Hepatocyte (in vitro differentiated cells): ENCODE results near the gene PRR23E.

Source experiments
- EZH2 ChIP-seq: fragments of 200-600 bp; sonication (generic); IDR thresholded peaks from 2 replicates; pipeline ENCODE4 v1.6.1; 2016; ENCODE audit warnings: antibody characterized with exemption, mild to moderate bottlenecking, borderline replicate concordance
- EZH2phosphoT487 ChIP-seq: fragments of 200-600 bp; sonication (generic); IDR thresholded peaks from one replicate; pipeline ENCODE4 v1.6.1; 2018; ENCODE audit warnings: antibody characterized with exemption, mild to moderate bottlenecking, low read depth, moderate library complexity; ENCODE audit not compliant: unreplicated experiment, severe bottlenecking
- TF ChIP-seq, protein P1 (sequence below): fragments of 200-600 bp; sonication (generic); IDR thresholded peaks from 2 replicates; pipeline ENCODE4 v1.5.1; 2016; ENCODE audit warnings: antibody characterized with exemption, mild to moderate bottlenecking; ENCODE audit not compliant: poor library complexity

DNA sequence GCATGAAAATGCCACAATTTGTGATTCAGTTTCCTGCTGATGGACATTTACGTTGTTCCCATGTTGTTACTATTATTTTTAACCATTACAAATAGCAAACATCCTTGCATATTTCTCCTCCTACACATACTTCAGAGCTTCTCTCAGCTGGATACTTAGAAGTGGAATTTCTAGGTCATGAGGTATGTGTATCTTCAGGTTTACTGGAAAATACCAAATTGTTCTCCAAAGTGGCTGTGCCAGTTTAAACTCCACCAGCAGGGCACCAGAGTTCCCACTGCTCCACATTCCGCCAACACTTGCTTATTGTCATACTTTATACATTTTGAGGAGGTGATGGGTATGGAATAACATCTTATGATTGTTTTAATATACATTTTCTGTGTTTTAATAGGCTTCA lies 45.7 kb downstream of the PRR23E start:
- TF ChIP-seq, protein P1, sequence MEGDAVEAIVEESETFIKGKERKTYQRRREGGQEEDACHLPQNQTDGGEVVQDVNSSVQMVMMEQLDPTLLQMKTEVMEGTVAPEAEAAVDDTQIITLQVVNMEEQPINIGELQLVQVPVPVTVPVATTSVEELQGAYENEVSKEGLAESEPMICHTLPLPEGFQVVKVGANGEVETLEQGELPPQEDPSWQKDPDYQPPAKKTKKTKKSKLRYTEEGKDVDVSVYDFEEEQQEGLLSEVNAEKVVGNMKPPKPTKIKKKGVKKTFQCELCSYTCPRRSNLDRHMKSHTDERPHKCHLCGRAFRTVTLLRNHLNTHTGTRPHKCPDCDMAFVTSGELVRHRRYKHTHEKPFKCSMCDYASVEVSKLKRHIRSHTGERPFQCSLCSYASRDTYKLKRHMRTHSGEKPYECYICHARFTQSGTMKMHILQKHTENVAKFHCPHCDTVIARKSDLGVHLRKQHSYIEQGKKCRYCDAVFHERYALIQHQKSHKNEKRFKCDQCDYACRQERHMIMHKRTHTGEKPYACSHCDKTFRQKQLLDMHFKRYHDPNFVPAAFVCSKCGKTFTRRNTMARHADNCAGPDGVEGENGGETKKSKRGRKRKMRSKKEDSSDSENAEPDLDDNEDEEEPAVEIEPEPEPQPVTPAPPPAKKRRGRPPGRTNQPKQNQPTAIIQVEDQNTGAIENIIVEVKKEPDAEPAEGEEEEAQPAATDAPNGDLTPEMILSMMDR = no peak
- TF ChIP-seq EZH2 (no peak), EZH2phosphoT487 (no peak)
